Memory B cell (primary cell): ENCODE data around the gene PRCP.
"Not testable (repeated sequence)": the region's sequence is repeated elsewhere in the genome, so short reads cannot be mapped to it uniquely, and the experiment has no call there.

Experiments
- ATAC-seq: fragments of 150-1000 bp; cut with Tn5 transposase; 2 replicates; pipeline ENCODE4 v1.10.0; 2021; ENCODE audit warnings: low read depth, mild to moderate bottlenecking, moderate library complexity
- DNase-seq, 2 donors: peaks; one replicate each; pipeline ENCODE4 v3.0.0; 2022; ENCODE audit warnings: low spot score in 2 of 2
- H3K27ac Mint-ChIP-seq: one replicate; pipeline ENCODE4 v1.8.0; 2022; ENCODE audit warnings: mild to moderate bottlenecking, moderate library complexity, mixed read lengths
- H3K27me3 Mint-ChIP-seq: one replicate; pipeline ENCODE4 v1.8.0; 2022; ENCODE audit warnings: mixed read lengths
- H3K36me3 Mint-ChIP-seq: one replicate; pipeline ENCODE4 v1.8.0; 2022; ENCODE audit warnings: mild to moderate bottlenecking, mixed read lengths
- H3K4me1 Mint-ChIP-seq: one replicate; pipeline ENCODE4 v1.8.0; 2022; ENCODE audit warnings: mixed read lengths
- H3K4me3 Mint-ChIP-seq: one replicate; pipeline ENCODE4 v1.8.0; 2022; ENCODE audit warnings: mild to moderate bottlenecking, moderate library complexity, mixed read lengths
- H3K9me3 Mint-ChIP-seq: one replicate; pipeline ENCODE4 v1.8.0; 2022; ENCODE audit warnings: mixed read lengths

The PRCP gene

DNA sequence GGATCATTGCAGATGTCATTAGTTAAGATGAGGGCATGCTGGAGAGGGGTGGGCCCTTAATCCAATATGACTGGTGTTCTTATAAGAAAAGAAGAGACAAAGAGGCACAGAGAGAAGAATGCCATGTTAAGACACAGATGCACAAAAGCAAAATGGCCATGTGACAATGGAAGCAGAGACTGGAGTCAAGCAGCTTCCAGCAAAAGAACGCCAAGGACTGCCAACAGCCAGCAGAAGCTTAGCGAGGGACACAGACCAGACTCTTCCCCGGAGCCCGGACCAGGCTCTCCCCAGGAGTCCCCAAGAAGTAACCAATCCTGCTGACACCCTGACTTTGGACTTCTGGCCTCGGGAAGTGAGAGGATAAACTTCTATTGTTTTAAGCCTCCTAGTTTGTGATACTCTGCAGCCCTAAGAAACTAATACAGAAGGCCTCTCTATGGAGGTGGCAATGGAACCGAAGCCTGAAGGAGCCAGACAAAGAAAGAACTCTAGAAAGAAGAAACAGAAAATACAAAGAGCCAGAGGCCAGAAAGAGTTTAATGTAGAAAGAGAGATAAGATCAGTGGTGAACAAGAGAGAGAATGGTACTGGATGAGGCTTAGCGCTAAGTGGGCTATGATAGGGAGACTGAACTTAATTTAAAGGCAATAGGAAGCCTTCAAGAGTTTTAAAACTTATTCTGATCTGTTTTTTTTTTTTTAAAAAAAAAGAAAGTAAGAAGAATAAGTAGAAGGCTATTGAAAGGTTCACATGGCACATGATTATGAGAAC lies 27.7 kb downstream of the PRCP start:
- Mint-ChIP-seq H3K4me3 (no peak overlapping the region), H3K4me1 (peaks cover 16% of the 10 kb centered on the region), H3K27me3 (no peaks in the 10 kb centered on the region), H3K36me3 (peaks cover 8% of the 10 kb centered on the region), H3K9me3 (peaks cover 1% of the 10 kb centered on the region), H3K27ac (no peak overlapping the region)
- ATAC-seq, result no peak
- DNase-seq, result no peak

DNA sequence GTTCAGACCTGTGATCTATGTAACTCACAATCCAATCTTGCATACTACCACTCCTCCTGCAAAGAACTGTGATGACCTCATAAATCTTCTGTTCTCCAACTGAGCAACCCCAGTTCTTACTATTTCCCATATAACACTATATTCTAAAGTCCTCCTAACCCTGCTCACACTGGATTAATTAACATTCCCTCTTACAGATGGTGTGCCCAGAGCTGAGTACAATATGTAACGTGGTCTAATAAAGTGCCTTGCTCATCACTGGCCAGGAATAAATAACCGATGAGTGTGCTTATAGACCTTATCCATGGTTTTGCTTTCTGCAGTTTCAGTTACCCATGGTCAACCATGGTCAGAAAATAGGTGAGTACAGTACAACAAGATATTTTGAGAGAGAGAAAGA lies 28.6 kb downstream of the PRCP start:
- H3K4me3 Mint-ChIP-seq, result no peak overlapping the region
- peaks cover under 1% of the 10 kb centered on the region for H3K9me3 Mint-ChIP-seq
- peaks cover 15% of the 10 kb centered on the region for H3K4me1 Mint-ChIP-seq
- peaks cover 4% of the 10 kb centered on the region for H3K36me3 Mint-ChIP-seq
- H3K27me3 Mint-ChIP-seq, result no peaks in the 10 kb centered on the region
- no peak overlapping the region for H3K27ac Mint-ChIP-seq
- DNase-seq (no peak), ATAC-seq (no peak)

DNA sequence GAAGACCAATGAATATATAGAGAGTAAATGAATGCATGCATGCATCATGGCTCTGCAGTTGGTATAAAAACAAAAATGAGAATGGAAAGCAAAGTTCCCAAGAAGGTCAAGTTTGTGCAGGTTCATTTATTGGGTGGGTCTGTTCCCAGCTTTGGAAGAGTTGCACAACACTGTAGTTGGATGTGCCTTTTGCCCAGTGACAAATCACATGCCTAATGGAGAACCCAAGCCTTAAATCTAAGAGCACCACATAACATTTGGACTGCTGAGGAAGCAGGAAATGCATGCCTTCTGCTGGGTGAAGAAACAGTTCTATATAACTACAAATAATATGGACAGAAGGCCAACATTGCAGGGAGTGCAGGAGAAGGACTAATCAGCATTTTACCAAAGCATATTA lies 30.6 kb downstream of the PRCP start:
- peaks cover 15% of the 10 kb centered on the region for H3K4me1 Mint-ChIP-seq
- ATAC-seq (no peak), DNase-seq (no peak)
- H3K4me3 Mint-ChIP-seq, result no peak overlapping the region
- H3K27me3 Mint-ChIP-seq, result no peaks in the 10 kb centered on the region
- H3K9me3 Mint-ChIP-seq, result no peaks in the 10 kb centered on the region
- peak overlapping the region; percentile 21 for H3K27ac Mint-ChIP-seq
- no peaks in the 10 kb centered on the region for H3K36me3 Mint-ChIP-seq

DNA sequence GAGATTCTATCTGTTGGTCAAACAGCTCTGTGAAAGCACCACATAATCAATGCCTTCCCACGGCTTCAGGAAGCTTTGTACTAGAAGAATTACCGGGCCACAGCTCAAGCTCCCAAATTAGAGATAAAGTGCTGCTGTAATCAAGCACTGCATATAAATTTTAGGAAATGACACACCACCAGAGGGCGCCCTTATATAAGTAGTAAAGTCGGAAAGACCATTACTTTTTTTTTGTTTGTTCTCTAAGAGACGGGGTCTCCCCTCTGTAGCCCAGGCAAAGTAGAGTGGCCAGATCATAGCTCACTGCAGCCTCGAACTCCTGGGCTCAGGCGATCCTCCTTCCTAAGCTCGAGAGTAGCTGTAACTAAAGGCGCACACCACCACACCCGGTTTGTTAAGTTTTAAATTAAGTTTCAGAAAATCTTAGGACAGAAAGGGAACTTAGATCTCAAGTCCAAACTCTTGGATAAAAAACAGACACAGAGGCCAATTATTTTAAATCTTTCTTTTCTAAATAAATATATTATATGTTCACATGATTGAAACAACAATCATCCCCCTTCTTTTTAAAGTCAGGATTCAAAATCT lies 32.6 kb downstream of the PRCP start:
- no peaks in the 10 kb centered on the region for H3K27me3 Mint-ChIP-seq
- H3K9me3 Mint-ChIP-seq, result no peaks in the 10 kb centered on the region
- peaks cover 21% of the 10 kb centered on the region for H3K4me1 Mint-ChIP-seq
- H3K4me3 Mint-ChIP-seq, result peak overlapping the region; percentile 67
- DNase-seq (peak; percentile 80 to 81), ATAC-seq (peak; percentile 73)
- H3K27ac Mint-ChIP-seq, result peak overlapping the region; percentile 8
- no peaks in the 10 kb centered on the region for H3K36me3 Mint-ChIP-seq

DNA sequence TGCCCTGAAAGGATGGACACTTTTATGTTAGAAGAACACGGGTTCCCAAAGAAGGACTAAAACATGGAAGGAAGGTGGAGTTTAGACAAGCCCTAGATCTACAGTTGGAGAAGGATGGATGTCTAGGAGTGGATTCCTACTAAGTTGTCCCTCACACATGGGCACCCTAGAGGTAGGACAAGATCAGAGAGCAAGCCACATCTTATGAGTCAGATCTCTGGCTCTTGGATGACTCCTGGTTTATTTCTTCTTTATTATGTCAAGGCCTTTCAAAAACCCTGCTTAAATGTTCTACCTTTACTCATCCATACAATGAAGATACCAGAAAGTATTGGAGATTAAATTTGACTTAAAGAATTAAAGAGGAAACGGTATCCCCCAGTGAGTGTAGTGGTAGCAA lies 34.4 kb downstream of the PRCP start:
- Mint-ChIP-seq H3K9me3 (no peaks in the 10 kb centered on the region), H3K4me1 (peaks cover 21% of the 10 kb centered on the region), H3K27me3 (no peaks in the 10 kb centered on the region), H3K27ac (no peak overlapping the region), H3K4me3 (no peak overlapping the region), H3K36me3 (no peaks in the 10 kb centered on the region)
- DNase-seq (no peak), ATAC-seq (no peak)

- no peak for DNase-seq
- H3K4me3 Mint-ChIP-seq, result no peak overlapping the region
- no peak overlapping the region for H3K27ac Mint-ChIP-seq
- ATAC-seq, result no peak
- H3K36me3 Mint-ChIP-seq, result no peaks in the 10 kb centered on the region
- H3K27me3 Mint-ChIP-seq, result no peaks in the 10 kb centered on the region
- H3K9me3 Mint-ChIP-seq, result no peaks in the 10 kb centered on the region
- H3K4me1 Mint-ChIP-seq, result peaks cover 17% of the 10 kb centered on the region
These were observed 36.0 kb downstream of the PRCP start for GRCh38 chr11:82864268-82864667.

GRCh38 chr11:82863209-82863608 lies 37.0 kb downstream of the PRCP start:
- ATAC-seq (no peak), DNase-seq (no peak)
- Mint-ChIP-seq H3K27ac (no peak overlapping the region), H3K36me3 (peaks cover 3% of the 10 kb centered on the region), H3K9me3 (no peaks in the 10 kb centered on the region), H3K4me3 (no peak overlapping the region), H3K4me1 (peaks cover 13% of the 10 kb centered on the region), H3K27me3 (no peaks in the 10 kb centered on the region)

DNA sequence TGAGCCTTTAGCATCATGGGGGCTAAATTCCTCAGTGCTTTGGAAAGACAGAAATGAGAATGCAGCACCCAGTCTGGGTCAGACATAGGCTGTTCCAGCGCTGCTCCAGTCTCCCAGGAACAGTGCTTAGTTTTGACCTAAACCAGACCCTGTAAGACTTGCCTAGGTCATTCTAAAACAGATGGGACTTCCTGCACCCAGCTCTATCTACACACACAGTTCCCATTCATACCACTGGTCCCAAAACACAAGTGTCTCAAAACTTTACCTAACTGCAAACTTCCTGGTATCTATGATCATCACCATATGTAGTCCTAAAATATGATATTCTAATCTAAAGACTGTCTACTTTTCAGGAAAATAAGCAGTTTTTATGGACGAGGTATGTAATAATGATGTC lies 37.9 kb downstream of the PRCP start:
- no peak for DNase-seq
- H3K27ac Mint-ChIP-seq, result no peak overlapping the region

GRCh38 chr11:82859750-82860149 lies 40.5 kb downstream of the PRCP start:
- H3K27ac Mint-ChIP-seq, result no peak overlapping the region
- no peak for DNase-seq
- H3K27me3 Mint-ChIP-seq, result no peaks in the 10 kb centered on the region
- H3K9me3 Mint-ChIP-seq, result peaks cover 4% of the 10 kb centered on the region
- peaks cover 15% of the 10 kb centered on the region for H3K36me3 Mint-ChIP-seq
- peaks cover 14% of the 10 kb centered on the region for H3K4me1 Mint-ChIP-seq
- ATAC-seq, result no peak
- H3K4me3 Mint-ChIP-seq, result no peak overlapping the region

More for the DNA sequence above, 37.9 kb downstream of the PRCP start:
- peaks cover 8% of the 10 kb centered on the region for H3K36me3 Mint-ChIP-seq
- H3K27me3 Mint-ChIP-seq, result no peaks in the 10 kb centered on the region
- H3K9me3 Mint-ChIP-seq, result no peaks in the 10 kb centered on the region
- no peak overlapping the region for H3K4me3 Mint-ChIP-seq
- no peak for ATAC-seq
- peaks cover 11% of the 10 kb centered on the region for H3K4me1 Mint-ChIP-seq

DNA sequence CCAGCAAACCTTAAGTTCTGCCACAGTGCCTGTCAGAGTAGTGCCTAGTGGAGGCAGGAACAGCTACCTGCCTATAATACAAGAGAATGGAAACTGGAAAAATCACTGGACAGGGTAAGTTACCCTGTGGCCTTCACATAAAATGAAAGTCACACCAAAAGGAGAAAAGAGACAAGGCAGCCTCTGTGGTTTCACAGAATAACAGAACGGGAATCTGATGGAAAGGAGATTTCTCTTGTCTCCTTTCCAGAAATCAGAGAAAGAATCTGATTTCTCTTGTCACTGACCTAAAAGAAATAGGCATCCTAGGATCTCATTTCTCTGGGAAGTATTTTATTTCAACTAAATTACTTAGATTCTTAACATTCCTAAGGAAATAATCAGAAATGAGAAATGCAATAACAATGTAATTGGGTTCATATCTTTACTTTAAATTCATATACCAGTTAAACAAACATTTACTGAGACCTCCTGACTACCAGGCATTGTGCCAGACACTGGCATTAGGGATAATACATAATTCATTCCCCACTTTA lies 41.6 kb downstream of the PRCP start:
- H3K27ac Mint-ChIP-seq, result peak overlapping the region; percentile 58
- no peaks in the 10 kb centered on the region for H3K27me3 Mint-ChIP-seq
- DNase-seq (no peak), ATAC-seq (no peak)
- H3K4me1 Mint-ChIP-seq, result peaks cover 20% of the 10 kb centered on the region
- H3K36me3 Mint-ChIP-seq, result peaks cover 15% of the 10 kb centered on the region
- H3K9me3 Mint-ChIP-seq, result peaks cover 4% of the 10 kb centered on the region
- H3K4me3 Mint-ChIP-seq, result no peak overlapping the region

DNA sequence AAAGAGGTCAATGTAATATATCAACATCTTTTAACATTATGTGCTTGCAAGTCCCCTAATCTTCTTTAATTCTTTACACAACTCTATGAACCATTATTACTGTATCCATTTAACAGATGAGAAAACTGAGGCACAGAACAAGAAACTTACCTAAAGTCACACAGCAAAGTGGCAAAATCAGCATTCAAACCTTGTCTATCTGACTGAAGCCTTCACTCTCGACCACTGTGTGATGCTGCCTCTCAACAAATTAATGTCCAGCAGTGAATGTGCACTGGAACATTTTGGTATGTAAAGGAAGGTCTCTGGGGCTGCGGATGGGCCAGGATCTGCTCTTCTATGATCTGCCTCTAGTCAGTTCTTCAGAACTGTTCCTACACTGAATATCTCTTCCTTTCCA lies 42.1 kb downstream of the PRCP start:
- peak overlapping the region; percentile 58 for H3K27ac Mint-ChIP-seq
- H3K36me3 Mint-ChIP-seq, result peaks cover 15% of the 10 kb centered on the region
- DNase-seq (no peak), ATAC-seq (no peak)
- peaks cover 21% of the 10 kb centered on the region for H3K4me1 Mint-ChIP-seq
- no peaks in the 10 kb centered on the region for H3K27me3 Mint-ChIP-seq
- peaks cover 4% of the 10 kb centered on the region for H3K9me3 Mint-ChIP-seq
- H3K4me3 Mint-ChIP-seq, result no peak overlapping the region

- no peak overlapping the region for H3K27ac Mint-ChIP-seq
- H3K36me3 Mint-ChIP-seq, result peaks cover 15% of the 10 kb centered on the region
- H3K27me3 Mint-ChIP-seq, result no peaks in the 10 kb centered on the region
- peaks cover 14% of the 10 kb centered on the region for H3K4me1 Mint-ChIP-seq
- peaks cover 4% of the 10 kb centered on the region for H3K9me3 Mint-ChIP-seq
- ATAC-seq (no peak), DNase-seq (no peak)
- H3K4me3 Mint-ChIP-seq, result no peak overlapping the region
These were observed 43.1 kb downstream of the PRCP start for GRCh38 chr11:82857145-82857544.

DNA sequence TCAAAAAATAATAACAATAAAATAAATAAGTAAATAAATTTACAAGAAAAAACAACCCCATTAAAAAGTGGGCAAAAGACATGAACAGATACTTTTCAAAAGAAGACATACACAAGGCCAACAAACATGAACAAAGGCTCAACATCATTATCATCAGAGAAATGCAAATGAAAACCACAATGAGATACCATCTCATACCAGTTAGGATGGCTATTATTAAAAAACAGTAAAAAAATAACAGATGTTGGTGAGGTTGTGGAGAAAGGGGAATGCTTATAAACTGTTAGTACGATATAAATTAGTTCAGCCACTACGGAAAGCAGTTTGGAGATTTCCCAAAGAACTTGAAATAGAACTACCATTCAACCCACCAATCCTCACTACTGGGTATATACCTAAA lies 44.6 kb downstream of the PRCP start:
- Mint-ChIP-seq H3K27me3 (no peaks in the 10 kb centered on the region), H3K9me3 (peaks cover 4% of the 10 kb centered on the region), H3K4me3 (no peak overlapping the region), H3K36me3 (peaks cover 21% of the 10 kb centered on the region), H3K4me1 (peaks cover 17% of the 10 kb centered on the region), H3K27ac (no peak overlapping the region)
- ATAC-seq (no peak), DNase-seq (no peak)

DNA sequence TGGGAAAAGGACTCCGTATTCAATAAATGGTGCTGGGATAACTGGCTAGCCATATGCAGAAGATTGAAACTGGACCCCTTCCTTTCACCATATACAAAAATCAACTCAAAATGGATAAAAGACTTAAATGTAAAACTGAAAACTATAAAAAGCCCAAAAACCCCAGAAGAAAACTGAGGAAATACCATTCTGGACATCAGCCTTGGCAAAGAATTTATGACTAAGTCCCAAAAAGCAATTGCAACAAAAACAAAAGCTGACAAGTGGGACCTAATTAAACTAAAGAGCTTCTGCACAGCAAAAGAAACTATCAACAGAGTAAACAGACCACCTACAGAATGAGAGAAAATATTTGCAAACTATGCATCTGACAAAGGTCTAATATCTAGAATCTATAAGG lies 45.3 kb downstream of the PRCP start:
- not testable (repeated sequence) for H3K27me3 Mint-ChIP-seq, DNase-seq, H3K27ac Mint-ChIP-seq, H3K4me3 Mint-ChIP-seq, H3K9me3 Mint-ChIP-seq, ATAC-seq
- H3K4me1 Mint-ChIP-seq, result peaks cover 17% of the 10 kb centered on the region
- H3K36me3 Mint-ChIP-seq, result peaks cover 21% of the 10 kb centered on the region
